Lung (tissue), 13 donors: ENCODE measurements around the gene ARHGEF2. TPM values are rescaled to one million over a fixed set of nuclear protein-coding genes. Genes with fewer than 3 reads are reported as not detected.

Experiments
- ATAC-seq: fragments of 200-7000 bp; cut with Tn5 transposase; one replicate; pipeline ENCODE4 v1.9.1; 2020; ENCODE audit warnings: moderate number of reproducible peaks; ENCODE audit not compliant: insufficient read depth, low FRiP score
- DNase-seq, 3 donors: peaks; one replicate each; pipeline ENCODE4 v3.0.0-alpha.2; 2013 to 2017
- H3K27ac ChIP-seq, 2 donors: one replicate each; pipeline ENCODE4 v1.5.1; 2013; ENCODE audit warnings: mild to moderate bottlenecking in 2 of 2, moderate library complexity in 2 of 2, control low read depth in 1 of 2, inconsistent platforms in 1 of 2, low read depth in 1 of 2, low read length in 1 of 2
- H3K27me3 ChIP-seq, 3 donors: one replicate each; pipeline ENCODE4 v1.5.1; 2013; ENCODE audit warnings: low read length in 2 of 3; ENCODE audit not compliant: control insufficient read depth in 3 of 3, insufficient read depth in 3 of 3
- H3K36me3 ChIP-seq, 4 donors: one replicate each; pipeline ENCODE4 v1.5.1; 2013; ENCODE audit warnings: low read length in 4 of 4, mild to moderate bottlenecking in 1 of 4, moderate library complexity in 1 of 4; ENCODE audit not compliant: control insufficient read depth in 4 of 4, insufficient read depth in 4 of 4
- H3K4me1 ChIP-seq, 5 donors: one replicate each; pipeline ENCODE4 v1.5.1; 2013; ENCODE audit warnings: low read length in 5 of 5, mild to moderate bottlenecking in 2 of 5, moderate library complexity in 1 of 5; ENCODE audit not compliant: control insufficient read depth in 5 of 5, insufficient read depth in 5 of 5
- H3K4me3 ChIP-seq: one replicate; pipeline ENCODE4 v1.5.1; 2013; ENCODE audit warnings: mild to moderate bottlenecking, control low read depth, moderate library complexity
- H3K9ac ChIP-seq, 2 donors: one replicate each; pipeline ENCODE4 v1.5.1; 2013; ENCODE audit warnings: low read length in 2 of 2, control low read depth in 1 of 2; ENCODE audit not compliant: insufficient read depth in 1 of 2
- H3K9me3 ChIP-seq, 4 donors: one replicate each; pipeline ENCODE4 v1.5.1; 2013; ENCODE audit warnings: low read length in 3 of 4, mild to moderate bottlenecking in 1 of 4, moderate library complexity in 1 of 4; ENCODE audit not compliant: control insufficient read depth in 4 of 4, insufficient read depth in 3 of 4
- CTCF ChIP-seq: IDR thresholded peaks from 2 replicates; pipeline ENCODE4 v1.5.1; 2012; ENCODE audit warnings: mild to moderate bottlenecking; ENCODE audit errors: control extremely low read depth, extremely low read depth
- WGBS, 2 donors: extraction: QIAGEN DNeasy Blood & Tissue Kit; methylation state at CpG; one replicate each; pipeline ENCODE4 v1.1.7; 2013; 5-methylcytosine and 5-hydroxymethylcytosine counted together
- polyA plus RNA-seq, 2 donors: library from polyadenylated mRNA; stranded (reverse); fragments of 200-250 nt; gene quantifications; one replicate each; pipeline ENCODE4 v1.2.1, GENCODE V29; 2013
- small RNA-seq: library from RNA; depleted of rRNA; stranded (forward); fragments of <200 nt; gene quantifications from one replicate; pipeline ENCODE3, GENCODE V24; 2014; ENCODE audit warnings: low replicate concordance
- total RNA-seq, 2 donors: library from RNA; depleted of rRNA in 1 of 2; stranded (reverse); fragments of >200 nt in 1 of 2; gene quantifications; one replicate each; pipeline ENCODE4 v1.2.1, GENCODE V29; 2014 to 2021
- donor health status: control.
- donor health status: control.
- donor health status: Bipolar disorder and iron deficiency.
- donor health status: healthy.
- donor health status: DM: yes; HTN: yes; CAD: no.

Gene ARHGEF2
- total and polyA plus RNA-seq, 4 donors, result 72.0 to 289 (median 120) TPM

DNA sequence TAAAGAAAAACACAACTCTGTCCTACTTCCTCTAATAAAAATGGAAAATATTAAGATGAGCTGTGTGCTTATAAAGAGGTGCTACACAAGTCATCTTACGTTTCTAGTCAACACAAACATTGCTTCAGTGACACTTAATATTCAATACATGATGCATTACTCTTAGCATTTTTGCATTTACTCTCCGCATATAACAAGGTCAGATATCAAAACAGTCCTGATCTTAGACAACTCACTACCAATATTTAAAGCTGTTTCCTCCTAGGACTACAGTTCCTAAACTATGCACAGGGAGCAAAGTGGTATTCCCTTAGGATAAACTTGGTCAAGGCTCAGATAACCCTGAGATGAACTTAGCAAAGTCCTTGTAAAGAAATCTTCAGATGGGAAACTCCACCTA, 79.5 kb downstream of the ARHGEF2 start:
- H3K36me3 ChIP-seq, result peaks cover 25 to 31% (median 28%) of the 10 kb centered on the region in 4 donors
- ATAC-seq, result no peak
- H3K27ac ChIP-seq, result no peak overlapping the region
- no peaks in the 10 kb centered on the region for H3K27me3 ChIP-seq
- peaks cover 0 to 1% (median 0%) of the 10 kb centered on the region in 5 donors for H3K4me1 ChIP-seq
- H3K4me3 ChIP-seq, result no peak overlapping the region
- WGBS, 2 donors, result 74 to 80% methylated on average over 2 of the region's 2 CpGs
- no peak for TF ChIP-seq CTCF
- H3K9me3 ChIP-seq, result no peaks in the 10 kb centered on the region
- H3K9ac ChIP-seq, result no peak overlapping the region
- no peak for DNase-seq

GRCh38 chr1:155897746-155898145, 80.6 kb downstream of the ARHGEF2 start:
- WGBS, 2 donors, result 94 to 96% methylated on average over 1 of the region's 1 CpG
- Histone ChIP-seq H3K27ac (no peak overlapping the region), H3K36me3 (peaks cover 21 to 27% (median 23%) of the 10 kb centered on the region in 4 donors), H3K4me1 (peaks cover 2 to 11% (median 4%) of the 10 kb centered on the region in 5 donors), H3K9ac (no peak overlapping the region), H3K27me3 (no peaks in the 10 kb centered on the region), H3K4me3 (no peak overlapping the region), H3K9me3 (no peaks in the 10 kb centered on the region)
- ATAC-seq (no peak), DNase-seq (no peak)
- no peak for TF ChIP-seq CTCF

Small RNA genes within 50 kb of the gene (small RNA-seq; reads per million reads assigned to genes)
- not detected for gene MIR6738
- gene SCARNA4, result not detected
- gene SNORA80E, result 31.5 reads per million, percentile 97 among the genes with 10 or more reads in this experiment

Other genes starting within 250 kb of the ARHGEF2 start
- 10 to 100 TPM; 46.1 to 61.4 TPM for gene GON4L, start 121.3 kb downstream of the ARHGEF2 start, total RNA-seq
- 10 to 100 TPM; 16.2 to 18.6 TPM for gene GON4L, start 121.3 kb downstream of the ARHGEF2 start, polyA plus RNA-seq
- 10 to 100 TPM in 1 of 2 donors, 1 to 10 TPM in 1; 9.0 to 22.4 TPM for gene SYT11, start 119.0 kb downstream of the ARHGEF2 start, total RNA-seq
- gene SYT11, start 119.0 kb downstream of the ARHGEF2 start, polyA plus RNA-seq, result 1 to 10 TPM in 1 of 2 donors, under 1 TPM in 1; 0.91 to 7.3 TPM
- gene RIT1, start 67.2 kb downstream of the ARHGEF2 start, total RNA-seq, result 10 to 100 TPM; 43.6 to 58.2 TPM
- gene RIT1, start 67.2 kb downstream of the ARHGEF2 start, polyA plus RNA-seq, result 10 to 100 TPM; 15.8 to 41.4 TPM
- 10 to 100 TPM; 35.0 to 63.1 TPM for gene KHDC4, start 44.1 kb downstream of the ARHGEF2 start, total RNA-seq
- gene KHDC4, start 44.1 kb downstream of the ARHGEF2 start, polyA plus RNA-seq, result 10 to 100 TPM; 15.4 to 34.2 TPM
- gene RXFP4, start 36.9 kb downstream of the ARHGEF2 start, total RNA-seq, result not detected
- under 1 TPM; 0.05 to 0.20 TPM for gene RXFP4, start 36.9 kb downstream of the ARHGEF2 start, polyA plus RNA-seq
- gene SSR2, start 42.4 kb upstream of the ARHGEF2 start, total RNA-seq, result 100 to 1,000 TPM; 281 to 289 TPM
- 100 to 1,000 TPM; 294 to 467 TPM for gene SSR2, start 42.4 kb upstream of the ARHGEF2 start, polyA plus RNA-seq
- 10 to 100 TPM; 25.0 to 27.2 TPM for gene UBQLN4, start 75.3 kb upstream of the ARHGEF2 start, total RNA-seq
- gene UBQLN4, start 75.3 kb upstream of the ARHGEF2 start, polyA plus RNA-seq, result 10 to 100 TPM; 16.2 to 20.8 TPM
- 10 to 100 TPM; 71.2 to 71.5 TPM for gene LAMTOR2, start 76.2 kb upstream of the ARHGEF2 start, total RNA-seq
- 100 to 1,000 TPM; 135 to 143 TPM for gene LAMTOR2, start 76.2 kb upstream of the ARHGEF2 start, polyA plus RNA-seq
- gene RAB25, start 82.6 kb upstream of the ARHGEF2 start, total RNA-seq, result 10 to 100 TPM; 62.7 to 75.2 TPM
- 100 to 1,000 TPM in 1 of 2 donors, 10 to 100 TPM in 1; 99.2 to 156 TPM for gene RAB25, start 82.6 kb upstream of the ARHGEF2 start, polyA plus RNA-seq
- gene MEX3A, start 103.9 kb upstream of the ARHGEF2 start, total RNA-seq, result 1 to 10 TPM; 1.1 to 8.1 TPM
- gene MEX3A, start 103.9 kb upstream of the ARHGEF2 start, polyA plus RNA-seq, result under 1 TPM; 0.26 to 1.00 TPM
- 100 to 1,000 TPM; 182 to 547 TPM for gene LMNA, start 136.2 kb upstream of the ARHGEF2 start, total RNA-seq
- 100 to 1,000 TPM; 163 to 205 TPM for gene LMNA, start 136.2 kb upstream of the ARHGEF2 start, polyA plus RNA-seq
- gene SEMA4A, start 175.0 kb upstream of the ARHGEF2 start, total RNA-seq, result 10 to 100 TPM; 22.7 to 46.9 TPM
- 10 to 100 TPM; 26.9 to 54.9 TPM for gene SEMA4A, start 175.0 kb upstream of the ARHGEF2 start, polyA plus RNA-seq
- 10 to 100 TPM; 10.9 to 28.4 TPM for gene SLC25A44, start 215.6 kb upstream of the ARHGEF2 start, total RNA-seq
- 10 to 100 TPM in 1 of 2 donors, 1 to 10 TPM in 1; 8.0 to 22.0 TPM for gene SLC25A44, start 215.6 kb upstream of the ARHGEF2 start, polyA plus RNA-seq
- gene PMF1, start 234.5 kb upstream of the ARHGEF2 start, total RNA-seq, result 10 to 100 TPM; 60.0 to 66.9 TPM
- gene PMF1, start 234.5 kb upstream of the ARHGEF2 start, polyA plus RNA-seq, result 100 to 1,000 TPM in 1 of 2 donors, 10 to 100 TPM in 1; 62.5 to 144 TPM